GM19099 (cell line): ENCODE data around the gene MATN4.

ENCODE experiments used
- POLR2A ChIP-seq: IDR thresholded peaks from 3 replicates; pipeline ENCODE4 v1.6.1; 2011; ENCODE audit warnings: low read depth; ENCODE audit not compliant: insufficient read length; ENCODE audit errors: extremely low read depth

Gene MATN4, protein sequence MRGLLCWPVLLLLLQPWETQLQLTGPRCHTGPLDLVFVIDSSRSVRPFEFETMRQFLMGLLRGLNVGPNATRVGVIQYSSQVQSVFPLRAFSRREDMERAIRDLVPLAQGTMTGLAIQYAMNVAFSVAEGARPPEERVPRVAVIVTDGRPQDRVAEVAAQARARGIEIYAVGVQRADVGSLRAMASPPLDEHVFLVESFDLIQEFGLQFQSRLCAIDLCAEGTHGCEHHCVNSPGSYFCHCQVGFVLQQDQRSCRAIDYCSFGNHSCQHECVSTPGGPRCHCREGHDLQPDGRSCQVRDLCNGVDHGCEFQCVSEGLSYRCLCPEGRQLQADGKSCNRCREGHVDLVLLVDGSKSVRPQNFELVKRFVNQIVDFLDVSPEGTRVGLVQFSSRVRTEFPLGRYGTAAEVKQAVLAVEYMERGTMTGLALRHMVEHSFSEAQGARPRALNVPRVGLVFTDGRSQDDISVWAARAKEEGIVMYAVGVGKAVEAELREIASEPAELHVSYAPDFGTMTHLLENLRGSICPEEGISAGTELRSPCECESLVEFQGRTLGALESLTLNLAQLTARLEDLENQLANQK

DNA sequence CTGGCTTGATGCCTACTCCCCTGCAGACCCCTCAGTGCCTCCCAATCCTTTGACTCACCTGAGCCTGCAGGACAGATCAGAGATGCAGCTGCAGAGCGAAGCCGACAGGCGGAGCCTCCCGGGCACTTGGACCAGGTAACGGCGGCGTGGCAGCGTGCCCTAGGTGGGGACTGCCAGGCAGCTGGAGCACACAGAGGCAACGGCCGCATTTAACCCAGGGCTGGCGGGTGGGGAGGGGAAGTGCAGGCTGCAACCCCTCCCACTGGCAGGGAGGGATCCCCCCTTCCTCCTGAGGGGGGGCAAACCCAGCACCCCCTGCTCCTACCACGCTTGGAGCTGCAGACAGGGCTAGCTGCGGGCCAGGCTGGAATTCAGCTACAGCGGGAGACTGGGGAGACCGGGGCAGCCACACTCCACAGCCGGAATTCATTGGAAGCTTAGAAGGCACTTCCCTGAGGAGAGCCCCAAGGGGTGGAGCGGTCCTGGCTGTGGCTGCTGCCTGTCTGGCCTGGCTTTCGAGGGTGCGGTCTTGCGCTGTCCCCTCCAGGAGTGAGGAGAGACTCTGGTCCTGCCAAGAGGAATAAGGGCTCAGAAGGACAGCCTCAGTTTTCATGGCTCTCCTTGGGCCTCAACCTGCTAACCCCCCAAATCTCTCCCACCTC lies at the start of gene MATN4:
Gene MATN4, minus strand, starts transcription at position 183 of the 662 bp plus-strand sequence. CDS start 2,717 bp downstream, outside the sequence.
- no peak for TF ChIP-seq POLR2A

GRCh38 chr20:45355209-45356084 lies 47.3 kb upstream of the MATN4 start:
- no peak for TF ChIP-seq POLR2A

DNA sequence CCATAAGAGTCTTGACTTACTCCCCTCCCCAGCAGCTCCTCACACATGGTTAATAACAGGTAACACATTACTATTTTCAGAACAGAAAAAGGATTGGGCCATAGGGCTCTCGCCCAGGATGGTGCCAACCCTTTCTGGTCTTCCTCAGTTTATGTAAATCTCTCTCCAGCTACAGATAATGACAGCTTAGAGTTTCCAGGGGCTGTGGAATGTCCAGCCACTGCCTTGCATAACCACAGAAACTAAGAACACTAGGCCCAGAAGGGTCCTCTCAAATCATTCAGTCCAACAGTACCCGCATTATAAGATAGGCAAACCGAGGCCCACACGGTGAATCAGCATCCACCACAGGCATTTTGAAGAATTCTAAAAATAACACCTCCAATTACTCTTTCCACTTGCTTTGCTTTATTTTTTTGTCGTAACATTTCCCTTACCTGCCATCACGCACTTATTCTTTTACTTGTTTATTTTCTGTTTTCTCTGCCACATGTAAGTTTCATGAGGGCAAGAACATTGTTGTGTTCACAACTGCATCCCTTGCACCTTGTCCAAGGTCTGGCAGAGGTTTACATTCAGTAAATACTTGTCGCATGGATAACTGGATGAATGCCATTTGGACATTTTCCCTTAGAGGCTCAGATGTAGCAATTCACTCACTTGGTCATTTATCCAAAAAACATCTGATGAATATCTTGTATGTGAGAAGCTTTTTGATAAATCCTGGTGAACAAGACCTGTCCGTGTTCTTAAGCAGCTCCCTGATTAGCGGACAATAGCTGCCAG lies 46.5 kb upstream of the MATN4 start:
- TF ChIP-seq POLR2A = no peak

GRCh38 chr20:45353746-45354145 lies 45.6 kb upstream of the MATN4 start:
- TF ChIP-seq POLR2A = no peak

DNA sequence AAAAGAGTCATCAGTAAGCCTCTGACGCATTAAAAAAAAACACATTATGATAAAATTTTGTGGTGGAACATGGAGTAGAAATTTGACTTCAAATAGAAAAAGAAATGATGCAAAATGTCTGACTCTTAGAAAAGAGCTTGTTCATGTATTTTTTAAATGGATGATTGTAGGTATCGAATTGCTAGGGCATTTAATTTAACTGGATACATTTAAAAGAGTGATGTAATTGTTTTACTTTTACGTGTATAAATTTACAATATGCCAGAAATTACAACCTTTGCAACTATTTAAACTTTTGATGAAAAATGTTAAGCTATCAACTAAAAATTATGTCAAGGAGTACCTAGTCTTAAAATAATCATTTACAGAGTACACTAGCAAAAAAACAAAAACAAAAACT lies 44.6 kb upstream of the MATN4 start:
- TF ChIP-seq POLR2A = no peak

DNA sequence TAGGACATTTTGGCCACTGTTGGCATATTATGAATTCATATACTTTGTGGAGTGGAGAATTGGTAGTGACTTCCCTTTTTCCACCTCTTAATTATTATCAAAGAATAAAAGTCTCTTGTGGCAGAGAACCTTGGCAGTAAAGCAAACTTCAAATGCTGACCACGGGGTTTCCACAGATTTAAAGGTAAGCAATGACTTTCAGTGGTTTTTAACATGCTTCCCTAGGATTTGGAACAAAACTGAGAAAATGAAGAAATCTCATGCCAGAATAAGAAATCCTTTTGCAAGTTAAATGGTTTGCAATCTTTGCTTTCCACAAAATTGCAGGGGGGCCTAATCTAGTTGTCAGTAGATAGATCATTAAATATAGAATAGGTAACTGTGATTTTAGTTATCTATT lies 42.1 kb upstream of the MATN4 start:
- TF ChIP-seq POLR2A = no peak

DNA sequence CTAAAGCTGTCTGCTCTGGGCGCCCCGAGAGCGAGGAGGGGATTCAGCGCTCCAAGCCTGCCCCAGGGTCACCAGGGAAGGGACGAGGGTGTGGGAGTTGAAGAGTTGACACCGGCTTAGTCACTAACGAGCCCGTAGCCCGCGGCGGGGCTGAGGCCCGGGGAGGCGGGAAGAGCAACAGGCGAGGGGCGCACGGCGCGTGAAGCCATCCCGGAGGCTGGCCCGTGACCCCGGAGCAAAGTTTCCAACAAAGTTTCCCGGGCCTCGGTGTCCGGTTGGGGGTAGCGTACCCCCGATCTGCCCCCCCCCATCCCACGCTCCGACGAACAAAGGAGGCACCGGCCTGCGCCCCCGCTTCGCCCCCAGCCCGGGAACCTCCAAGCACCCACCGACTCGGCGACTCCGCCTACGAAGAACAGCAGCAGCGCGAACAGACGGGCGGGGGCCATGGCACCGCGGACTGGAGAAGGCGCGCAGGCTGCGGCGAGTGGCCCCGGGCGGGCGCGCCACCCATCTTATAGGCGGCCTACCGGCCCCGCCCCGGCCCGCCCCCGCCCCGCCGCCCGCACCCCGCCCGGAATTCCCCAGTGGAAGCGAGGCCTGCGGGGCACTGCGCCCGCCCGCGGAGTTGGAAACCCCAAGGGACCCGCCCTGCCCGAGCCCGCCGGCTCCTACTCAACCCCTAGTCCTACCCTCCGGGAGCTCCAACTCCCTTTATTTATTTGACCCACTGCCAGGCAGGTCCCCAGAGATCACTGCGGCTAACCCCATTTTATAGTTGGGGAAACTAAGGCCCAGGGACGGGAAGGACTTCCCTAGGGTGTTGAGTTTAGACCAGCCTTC lies 40.1 kb upstream of the MATN4 start, which contains the start of gene SDC4:
Gene SDC4, minus strand, starts transcription at position 489 of the 843 bp plus-strand sequence. Its CDS starts 40 bp downstream, at position 449.
- TF ChIP-seq POLR2A = peak; percentile 97

- no peak for TF ChIP-seq POLR2A
Observed at GRCh38 chr20:45347297-45347935, 39.3 kb upstream of the MATN4 start.

- no peak for TF ChIP-seq POLR2A
Observed at GRCh38 chr20:45346851-45347250, 38.8 kb upstream of the MATN4 start.

GRCh38 chr20:45346291-45346718 lies 38.2 kb upstream of the MATN4 start:
- no peak for TF ChIP-seq POLR2A

DNA sequence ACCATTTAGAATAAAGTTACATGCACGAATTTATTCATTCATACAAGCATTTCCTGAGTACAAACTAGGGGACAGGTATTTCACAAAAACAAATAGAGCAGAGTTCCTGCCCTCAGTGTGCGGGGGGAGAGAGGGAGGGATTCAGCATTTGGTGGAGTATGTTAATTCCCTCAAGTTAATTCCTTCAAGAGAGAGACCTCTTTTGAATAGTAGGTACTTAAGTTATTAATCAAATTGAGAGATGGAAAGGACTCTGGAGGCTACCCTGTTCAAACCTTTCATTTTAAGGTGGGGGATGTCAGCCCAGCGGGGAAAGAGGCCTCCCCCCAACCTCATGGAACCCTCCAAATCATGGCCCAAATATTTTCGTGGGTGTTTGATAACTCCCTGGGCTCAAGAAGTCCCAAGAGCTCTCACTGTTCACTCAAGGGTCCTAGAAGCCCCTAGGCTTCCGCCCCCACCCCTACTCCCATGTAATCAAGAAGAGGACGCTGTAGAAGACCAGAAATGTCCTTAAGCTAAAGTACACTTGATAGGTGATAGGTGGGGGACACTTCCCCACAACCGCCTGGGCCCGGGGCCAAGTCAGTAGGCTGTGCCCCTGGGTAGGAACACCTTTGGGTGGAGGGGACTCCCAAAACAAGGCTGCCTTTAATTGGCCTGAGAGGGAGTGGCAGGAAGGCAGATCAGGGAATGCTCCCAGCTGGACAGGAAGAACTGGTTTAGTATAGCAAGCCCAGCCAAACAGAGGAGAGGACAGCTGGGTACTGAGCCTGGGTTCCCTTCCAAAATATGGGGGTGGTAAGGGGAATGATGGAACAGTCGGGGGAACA lies 37.2 kb upstream of the MATN4 start:
- TF ChIP-seq POLR2A = no peak
